NT2/D1 (cell line): ENCODE measurements around the gene MRPL38.

Source experiments
- SUZ12 ChIP-seq: IDR thresholded peaks from 2 replicates; pipeline ENCODE4 v1.6.1; 2011; ENCODE audit not compliant: insufficient read length, insufficient read depth; ENCODE audit errors: extremely low read depth
- YY1 ChIP-seq: IDR thresholded peaks from 2 replicates; pipeline ENCODE4 v1.6.1; 2011; ENCODE audit not compliant: insufficient read length, insufficient read depth

DNA sequence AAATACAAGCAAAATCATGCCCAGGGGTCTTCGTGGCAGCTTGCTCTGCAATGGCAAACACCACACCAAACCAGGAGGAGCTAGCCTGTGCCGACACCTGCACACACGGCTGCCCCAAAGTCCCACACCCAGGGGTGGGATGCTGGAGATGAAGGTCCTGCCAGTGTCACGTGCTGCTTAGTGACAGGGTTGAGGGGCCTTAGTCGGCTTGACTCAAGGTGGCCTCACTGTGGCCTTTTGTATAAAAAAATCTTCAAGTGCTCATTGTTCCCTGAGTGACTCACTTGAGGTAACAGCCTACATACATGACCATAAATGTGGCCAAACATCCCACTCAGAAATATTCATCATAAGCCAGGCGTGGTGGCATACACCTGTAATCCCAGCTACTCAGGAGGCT, 15.2 kb downstream of the MRPL38 start:
- no peak for TF ChIP-seq SUZ12
- no peak for TF ChIP-seq YY1
